GM19351 (cell line): ENCODE results near the gene GOSR1.
"Not testable (repeated sequence)": the region's sequence is repeated elsewhere in the genome, so short reads cannot be mapped to it uniquely, and the experiment has no call there.

Source experiments
- ATAC-seq: cut with Tn5 transposase; IDR thresholded peaks from one replicate; pipeline ENCODE4 v1.9.1; 2021; ENCODE audit warnings: mild to moderate bottlenecking, moderate library complexity; ENCODE audit not compliant: unreplicated experiment

Gene GOSR1

GRCh38 chr17:30541802-30542201, 64.6 kb downstream of the GOSR1 start:
- ATAC-seq = no peak

DNA sequence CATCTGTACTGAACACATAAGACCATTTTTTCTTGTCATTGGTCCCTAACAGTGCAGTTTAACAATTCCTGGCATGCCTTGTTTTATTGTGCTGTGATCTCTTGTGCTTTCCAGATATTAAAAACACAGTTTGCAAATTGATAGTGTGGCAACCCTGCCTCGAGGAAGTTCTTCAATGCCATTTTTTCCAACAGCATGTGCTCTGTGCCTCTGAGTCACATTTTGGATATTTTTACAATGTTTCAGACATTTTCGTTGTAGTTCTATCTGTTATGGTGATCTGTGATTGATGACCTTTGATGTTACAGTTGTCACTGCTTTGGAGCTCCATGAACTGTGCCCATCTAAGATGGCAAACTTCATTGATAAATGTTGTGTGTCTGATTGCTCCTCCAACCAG, 66.2 kb downstream of the GOSR1 start:
- no peak for ATAC-seq

GRCh38 chr17:30545024-30545423, 67.8 kb downstream of the GOSR1 start:
- ATAC-seq = no peak

GRCh38 chr17:30547778-30548573, 70.8 kb downstream of the GOSR1 start:
- ATAC-seq = no peak

GRCh38 chr17:30549181-30549580, 72.0 kb downstream of the GOSR1 start:
- ATAC-seq = not testable (repeated sequence)

DNA sequence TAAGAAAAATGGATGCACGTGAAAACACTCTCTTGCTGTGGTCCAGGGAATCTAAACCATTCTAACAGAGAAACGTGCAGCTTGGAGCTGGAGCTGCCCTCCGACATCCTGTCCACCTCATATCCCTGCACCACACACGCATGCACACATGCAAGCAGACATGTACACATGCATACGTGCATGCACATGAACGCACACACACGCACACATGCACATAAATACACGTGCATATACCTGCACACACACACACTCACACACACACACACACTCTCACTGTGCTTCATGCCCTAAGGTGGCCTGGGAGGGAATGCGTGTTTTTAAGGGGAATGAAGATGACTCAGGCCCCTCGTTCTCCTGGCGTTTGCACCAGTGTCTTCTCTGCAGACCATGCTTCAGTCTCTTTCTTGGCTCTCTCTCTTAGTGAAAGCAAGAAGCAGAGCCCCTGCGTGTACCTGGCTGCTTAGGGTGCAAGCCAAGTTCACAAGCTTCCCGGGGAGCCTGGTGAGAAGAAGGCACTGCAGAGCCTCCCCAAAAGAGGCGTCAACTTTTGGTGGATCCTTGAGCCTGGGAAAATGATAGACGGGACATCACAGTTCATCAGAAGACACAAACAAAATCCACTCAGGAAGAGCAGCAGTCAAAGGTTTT, 72.8 kb downstream of the GOSR1 start:
- ATAC-seq = no peak

DNA sequence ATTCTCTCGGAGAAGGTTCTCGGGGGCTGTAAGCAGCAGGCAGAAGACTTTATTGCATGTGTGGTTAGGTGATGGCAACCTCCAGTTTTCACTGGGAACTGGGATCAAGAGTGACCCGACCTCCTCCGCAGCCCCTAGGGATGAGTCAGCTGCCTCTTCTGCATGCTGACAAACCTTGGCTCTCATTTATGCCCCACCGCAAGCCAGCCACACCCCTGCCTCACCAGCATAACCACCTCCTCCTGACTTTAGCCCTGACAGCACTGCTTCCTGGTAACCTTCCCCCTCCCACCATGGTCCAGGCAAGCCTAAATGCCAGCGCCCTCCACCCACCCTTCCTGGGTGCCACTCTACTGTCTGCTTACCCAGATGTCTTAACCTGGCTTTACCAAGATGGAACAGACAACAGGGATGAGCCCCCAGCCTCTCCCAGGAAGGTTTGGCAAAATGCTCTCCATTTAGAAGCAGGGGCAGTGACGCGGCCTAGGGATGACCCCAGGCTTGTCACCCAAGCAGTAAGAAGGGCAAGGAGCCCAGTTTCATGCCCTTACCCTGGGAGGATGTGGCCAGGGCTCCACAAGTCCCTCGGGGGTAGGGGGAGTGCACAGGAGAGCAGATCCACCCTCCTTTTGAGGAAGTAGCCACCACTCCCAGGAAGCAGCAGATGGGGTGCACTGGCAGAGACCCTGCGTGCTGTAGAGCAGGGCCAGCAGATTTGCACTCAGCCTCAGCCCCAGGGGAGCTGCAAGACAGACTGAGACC, 73.5 kb downstream of the GOSR1 start:
- no peak for ATAC-seq

DNA sequence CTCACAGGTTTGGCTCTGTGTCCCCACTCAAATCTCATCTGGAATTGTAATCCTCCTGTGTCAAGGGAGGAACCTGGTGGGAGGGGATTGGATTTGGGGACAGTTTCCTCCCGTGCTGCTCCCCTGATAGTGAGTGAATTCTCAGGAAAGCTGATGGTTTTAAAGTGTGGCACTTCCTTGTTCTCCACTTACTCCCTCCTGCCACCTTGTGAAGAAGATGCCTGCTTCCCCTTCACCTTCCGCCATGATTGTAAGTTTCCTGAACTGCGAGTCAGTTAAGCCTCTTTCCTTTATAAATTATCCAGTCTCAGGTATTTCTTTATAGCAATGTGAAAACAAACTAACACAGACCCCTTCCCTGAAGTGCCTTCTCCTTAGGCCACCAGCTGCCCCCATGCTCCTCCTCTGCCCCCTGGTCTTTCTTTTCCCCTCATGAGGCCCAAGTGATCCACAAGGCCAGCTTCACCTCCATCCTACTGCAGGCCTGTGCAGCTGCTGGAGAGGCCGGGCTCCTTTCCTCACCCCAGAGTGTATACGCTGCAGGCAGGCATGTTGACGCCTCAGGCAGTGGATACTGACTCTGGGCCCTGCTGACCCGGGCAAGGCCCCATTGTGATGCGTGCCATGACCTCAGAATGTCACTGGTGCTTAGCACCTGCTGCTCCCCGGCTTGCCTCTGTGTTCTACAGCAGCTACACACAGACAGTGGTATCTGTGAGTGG, 74.2 kb downstream of the GOSR1 start:
- ATAC-seq = not testable (repeated sequence)

DNA sequence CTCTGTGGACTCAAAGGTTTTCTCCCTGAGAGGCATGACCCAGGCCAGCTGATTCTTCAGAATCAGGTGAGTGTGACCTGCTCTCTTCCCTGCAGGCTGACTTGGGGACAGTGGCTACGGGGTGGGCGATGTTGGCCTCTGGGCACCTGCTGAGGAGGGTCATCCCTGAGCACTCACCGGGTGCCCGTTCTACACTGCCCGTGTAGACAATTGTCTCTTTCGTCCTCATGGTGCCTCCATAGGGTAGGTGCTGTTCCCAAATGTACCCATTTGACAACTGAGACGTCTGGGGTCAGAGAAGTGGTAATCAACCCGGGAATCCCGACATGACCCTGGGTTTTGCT, 74.8 kb downstream of the GOSR1 start:
- no peak for ATAC-seq

DNA sequence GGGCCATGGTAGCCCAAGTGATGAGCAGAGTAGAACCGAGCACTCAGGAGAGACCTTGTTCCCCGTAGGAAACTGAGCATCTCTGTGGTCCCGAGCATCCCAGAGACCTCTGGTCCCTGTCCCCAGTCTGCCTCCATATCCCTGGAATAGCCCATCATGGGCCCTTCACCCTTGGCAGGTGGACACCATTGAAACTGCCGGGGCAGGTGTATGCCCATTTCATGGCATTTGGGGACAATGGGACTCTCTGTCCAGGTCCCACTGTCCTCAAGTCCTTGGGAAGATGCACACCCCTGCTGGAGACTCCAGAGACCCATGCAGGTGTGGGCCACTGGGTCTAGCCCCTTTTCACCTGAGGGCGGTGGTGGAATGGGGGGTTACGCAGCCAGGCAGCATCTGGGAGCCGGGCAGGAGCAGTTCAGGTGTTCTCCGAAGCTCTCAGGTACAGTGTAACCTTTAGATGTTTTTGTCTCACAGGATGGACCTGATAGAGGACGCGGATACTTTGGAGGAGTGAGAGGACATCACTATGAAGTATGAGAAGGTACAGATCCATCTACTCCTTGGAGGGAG, 75.9 kb downstream of the GOSR1 start:
- no peak for ATAC-seq

DNA sequence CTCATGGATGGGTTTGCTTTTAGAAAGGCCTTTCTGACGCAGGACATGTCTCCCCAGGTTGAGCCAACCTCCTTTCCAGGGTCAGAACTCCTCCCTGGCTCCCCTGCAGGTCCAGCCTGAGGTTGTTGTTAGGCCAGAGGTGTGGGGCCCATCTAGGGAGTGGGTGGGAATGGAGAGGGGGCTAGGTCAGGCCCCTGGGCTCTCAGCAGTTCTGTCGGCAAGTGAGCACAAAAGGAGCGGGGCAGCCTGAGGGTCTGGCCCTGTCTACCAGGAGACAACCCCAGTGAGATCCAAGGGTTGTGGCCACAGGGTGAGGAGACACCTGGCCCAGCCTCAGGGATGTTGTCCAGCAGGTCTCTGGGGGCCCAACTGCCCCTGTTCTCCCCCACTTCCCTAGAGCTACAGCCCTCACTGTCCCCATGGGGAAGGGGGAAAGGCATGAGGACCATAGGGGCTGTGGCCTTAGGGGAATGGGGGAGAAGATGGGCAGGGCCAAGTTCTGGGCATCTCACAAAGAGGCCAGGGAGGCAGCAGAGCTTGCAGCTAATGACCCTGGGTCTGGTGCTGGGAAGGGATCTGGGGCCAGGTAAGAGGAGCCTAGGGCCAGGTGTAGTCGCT, 76.7 kb downstream of the GOSR1 start:
- ATAC-seq = not testable (repeated sequence)

DNA sequence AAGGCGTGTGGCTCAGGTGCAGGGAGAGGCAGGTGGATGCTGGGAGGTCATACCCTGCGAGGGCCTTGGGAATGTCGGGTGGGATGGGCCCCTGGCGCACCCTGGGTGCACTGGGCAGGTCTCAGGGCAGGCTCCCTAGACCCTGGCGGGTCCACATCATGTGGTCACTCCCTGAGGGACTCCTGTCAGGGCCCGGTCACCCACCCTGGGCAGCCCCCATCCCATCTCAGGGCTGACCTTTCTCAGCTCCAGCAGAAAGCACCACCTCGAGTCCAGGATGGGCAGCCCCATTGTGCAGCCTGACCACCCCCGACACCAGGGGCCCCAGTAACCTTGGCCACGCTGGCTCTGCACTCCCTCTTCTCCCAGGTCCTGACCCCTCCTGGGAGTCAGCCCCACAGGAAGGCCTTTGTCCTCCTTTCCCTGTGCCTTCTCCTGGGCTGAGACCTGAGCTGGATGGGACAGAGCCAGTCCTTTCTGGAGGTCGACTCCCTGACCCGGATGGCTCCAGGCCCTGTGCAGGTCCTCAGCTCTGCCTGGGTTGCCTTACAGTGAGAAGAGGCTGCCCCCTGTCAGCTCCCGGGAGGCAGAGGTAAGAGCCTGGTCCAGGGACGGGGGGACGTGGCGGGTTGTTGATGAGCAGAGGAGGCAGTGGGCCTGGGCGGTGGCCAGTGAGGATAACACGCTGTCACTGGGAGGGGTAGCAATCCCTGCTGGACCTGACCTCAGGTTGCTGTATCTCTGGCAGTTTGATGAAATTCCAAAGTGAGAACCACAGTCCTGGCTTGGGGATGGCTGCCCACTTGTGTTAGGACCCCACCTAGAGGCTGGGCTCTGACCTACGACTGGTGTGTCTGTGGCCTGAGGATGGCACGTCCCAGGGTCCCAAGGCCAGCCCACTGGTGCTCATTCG, 77.9 kb downstream of the GOSR1 start:
- no peak for ATAC-seq

DNA sequence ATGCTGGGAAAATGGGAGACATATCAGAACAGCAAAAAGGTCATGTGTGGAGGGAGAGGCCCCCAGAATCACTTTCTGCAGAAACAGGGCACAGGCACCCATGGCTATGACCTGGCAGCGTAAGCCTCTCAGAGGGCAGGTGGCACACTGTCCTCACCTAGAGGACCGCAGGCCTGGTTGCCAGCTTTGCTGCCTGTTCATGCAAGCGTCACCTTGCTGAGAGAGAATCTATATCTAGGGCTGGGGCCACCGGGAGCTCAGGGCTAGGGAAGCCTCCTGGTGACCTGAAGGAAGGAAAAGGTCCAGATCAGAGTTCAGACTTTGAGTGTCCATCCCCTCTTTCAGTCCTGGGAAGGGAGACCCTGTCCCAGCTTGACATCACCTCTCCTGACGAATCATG, 78.7 kb downstream of the GOSR1 start:
- no peak for ATAC-seq

GRCh38 chr17:30556374-30557332, 79.4 kb downstream of the GOSR1 start:
- no peak for ATAC-seq

GRCh38 chr17:30557916-30558685, 80.9 kb downstream of the GOSR1 start:
- ATAC-seq = no peak

DNA sequence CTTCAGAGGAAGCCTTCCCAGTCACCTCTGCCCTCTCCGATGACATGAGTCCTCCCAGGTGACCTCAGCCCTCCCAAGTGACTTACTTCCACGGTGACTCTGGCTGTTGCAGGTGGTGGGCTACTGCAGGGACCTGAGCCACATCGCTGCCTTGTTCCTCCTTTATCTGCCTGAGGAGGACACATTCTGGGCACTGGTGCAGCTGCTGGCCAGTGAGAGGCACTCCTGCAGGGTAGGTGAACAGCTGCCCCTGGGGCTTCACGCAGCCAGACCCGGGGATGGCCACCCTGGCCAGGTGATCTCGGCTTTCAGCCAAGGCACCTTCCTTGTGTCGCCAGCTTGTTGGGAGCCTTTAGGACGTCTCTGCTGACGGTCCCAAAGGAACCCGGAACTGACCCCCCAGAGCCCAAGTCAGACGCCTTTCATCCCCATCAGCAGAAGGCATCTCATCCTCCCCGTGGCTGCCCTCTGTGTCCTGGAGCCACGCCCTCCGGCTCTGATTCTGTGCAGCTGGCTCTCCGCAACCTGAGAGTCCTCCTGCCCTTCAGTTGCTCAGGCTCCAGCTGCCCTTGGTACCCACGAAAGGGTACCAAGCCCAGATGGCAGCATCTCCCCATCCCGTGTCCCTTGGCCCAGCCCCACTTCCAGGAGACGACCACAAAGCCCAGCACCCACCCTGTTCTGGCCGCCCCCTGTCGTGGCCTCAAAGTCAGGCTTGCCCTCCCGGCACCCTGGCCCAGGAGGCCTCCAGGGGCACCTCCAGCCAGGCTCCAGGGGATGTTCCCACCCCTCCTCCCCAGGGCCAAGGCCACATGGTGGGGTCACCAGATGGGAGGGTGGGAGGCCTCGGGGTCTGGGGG, 81.7 kb downstream of the GOSR1 start:
- no peak for ATAC-seq

DNA sequence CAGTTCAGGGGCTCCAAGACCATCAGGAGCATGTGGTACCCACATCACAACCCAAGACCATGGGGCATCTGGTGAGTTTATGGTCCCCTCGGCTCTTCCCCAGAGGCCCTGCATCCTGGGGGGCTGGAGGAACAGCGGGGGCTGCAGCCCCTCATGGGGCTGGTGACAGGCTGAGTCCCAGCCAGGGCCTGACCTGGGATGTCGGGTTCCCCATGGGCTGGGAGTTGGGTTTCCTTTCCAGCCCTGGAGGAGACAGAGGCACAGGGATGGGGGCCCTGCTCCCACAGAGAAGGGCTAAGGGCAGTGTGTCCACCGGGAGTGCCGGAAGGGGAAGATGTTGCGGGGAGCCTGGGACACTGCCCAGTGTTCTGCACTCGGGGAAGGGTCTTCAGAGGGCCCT, 82.4 kb downstream of the GOSR1 start:
- ATAC-seq = no peak
